Measurements from ENCODE around the gene TMEM40.

DNA sequence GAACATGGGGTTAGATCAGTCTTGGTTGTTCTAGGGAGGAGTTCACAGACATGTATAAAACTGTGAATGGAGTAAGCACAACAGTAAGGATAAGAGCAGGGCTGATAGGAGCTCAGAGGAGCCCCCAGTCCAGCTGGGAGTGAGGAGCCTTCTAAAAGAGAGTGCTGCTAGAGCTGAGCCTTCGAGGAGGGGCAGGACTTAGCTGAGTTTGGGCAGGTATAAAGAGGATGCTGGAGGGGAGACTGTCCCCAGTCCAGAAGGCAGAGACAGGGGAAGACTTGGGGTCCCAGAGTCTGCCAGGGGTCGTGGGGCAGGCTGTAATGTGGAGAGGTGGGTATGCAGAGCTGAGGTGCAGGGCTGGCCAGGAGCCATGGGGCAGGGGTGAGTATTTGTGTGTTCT lies 49.5 kb upstream of the TMEM40 start:
- TF ChIP-seq, protein P1, sequence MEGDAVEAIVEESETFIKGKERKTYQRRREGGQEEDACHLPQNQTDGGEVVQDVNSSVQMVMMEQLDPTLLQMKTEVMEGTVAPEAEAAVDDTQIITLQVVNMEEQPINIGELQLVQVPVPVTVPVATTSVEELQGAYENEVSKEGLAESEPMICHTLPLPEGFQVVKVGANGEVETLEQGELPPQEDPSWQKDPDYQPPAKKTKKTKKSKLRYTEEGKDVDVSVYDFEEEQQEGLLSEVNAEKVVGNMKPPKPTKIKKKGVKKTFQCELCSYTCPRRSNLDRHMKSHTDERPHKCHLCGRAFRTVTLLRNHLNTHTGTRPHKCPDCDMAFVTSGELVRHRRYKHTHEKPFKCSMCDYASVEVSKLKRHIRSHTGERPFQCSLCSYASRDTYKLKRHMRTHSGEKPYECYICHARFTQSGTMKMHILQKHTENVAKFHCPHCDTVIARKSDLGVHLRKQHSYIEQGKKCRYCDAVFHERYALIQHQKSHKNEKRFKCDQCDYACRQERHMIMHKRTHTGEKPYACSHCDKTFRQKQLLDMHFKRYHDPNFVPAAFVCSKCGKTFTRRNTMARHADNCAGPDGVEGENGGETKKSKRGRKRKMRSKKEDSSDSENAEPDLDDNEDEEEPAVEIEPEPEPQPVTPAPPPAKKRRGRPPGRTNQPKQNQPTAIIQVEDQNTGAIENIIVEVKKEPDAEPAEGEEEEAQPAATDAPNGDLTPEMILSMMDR (conservative IDR thresholded peaks at IDR 0.05 in 1 of 2, IDR thresholded peaks at IDR 0.05 in 1 of 2; ENCODE audit: extremely low read depth in 1 of 2, insufficient read depth in 1 of 2, low read depth in 1 of 2, low read length in 2 of 2) = no peak
- no peak for TF ChIP-seq EZH2 (IDR thresholded peaks at IDR 0.05; ENCODE audit: borderline replicate concordance, low read length)
